ENCODE data around the gene LAYN. TPM values are rescaled to one million over a fixed set of nuclear protein-coding genes. Genes with fewer than 3 reads are reported as not detected.

The LAYN gene
- total RNA-seq, 1 experiment from 2014 or later: 13.3 TPM

DNA sequence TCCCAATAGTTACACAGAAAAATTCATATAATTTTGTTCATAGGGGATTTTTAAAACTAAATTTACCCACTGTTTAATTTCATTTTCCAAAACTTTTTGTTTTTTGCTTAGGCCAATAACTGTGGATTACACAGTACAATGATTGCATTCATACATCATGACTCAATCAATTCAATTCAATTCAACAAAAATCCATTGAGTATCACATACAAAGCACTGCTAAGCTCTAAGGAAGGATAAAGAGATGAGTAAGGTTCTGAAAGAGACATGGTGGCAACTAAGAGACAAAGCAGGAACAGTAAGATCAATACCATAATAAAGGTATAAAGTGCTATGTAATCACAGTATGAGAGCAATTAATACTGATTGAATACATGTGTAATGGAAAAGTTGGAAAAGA lies 9.4 kb upstream of the LAYN start:
- DNase-seq (ENCODE audit: low read depth): peak; percentile 37

- peak; percentile 92 for DNase-seq (ENCODE audit: low read depth)
Observed at GRCh38 chr11:111531687-111532364, 8.7 kb upstream of the LAYN start.

DNA sequence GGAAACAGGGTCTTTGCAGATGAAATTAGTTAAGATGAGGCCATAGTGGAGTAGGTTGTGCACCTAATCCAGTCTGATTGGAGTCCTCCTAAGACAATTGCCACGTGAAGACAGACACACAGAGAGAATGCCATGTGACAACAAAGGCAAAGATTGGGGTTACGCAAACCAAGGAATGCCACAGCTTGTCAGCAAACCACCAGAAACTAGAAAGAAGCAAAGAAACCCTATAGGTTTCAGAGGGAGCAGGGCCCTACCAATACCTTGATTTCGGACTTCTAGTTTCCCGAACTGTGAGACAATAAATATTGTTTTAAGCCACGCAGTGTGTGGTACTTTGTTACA lies 8.2 kb upstream of the LAYN start:
- DNase-seq (ENCODE audit: low read depth): peak; percentile 22

GRCh38 chr11:111535281-111535680 lies 5.2 kb upstream of the LAYN start:
- no peak for DNase-seq (ENCODE audit: low read depth)

DNA sequence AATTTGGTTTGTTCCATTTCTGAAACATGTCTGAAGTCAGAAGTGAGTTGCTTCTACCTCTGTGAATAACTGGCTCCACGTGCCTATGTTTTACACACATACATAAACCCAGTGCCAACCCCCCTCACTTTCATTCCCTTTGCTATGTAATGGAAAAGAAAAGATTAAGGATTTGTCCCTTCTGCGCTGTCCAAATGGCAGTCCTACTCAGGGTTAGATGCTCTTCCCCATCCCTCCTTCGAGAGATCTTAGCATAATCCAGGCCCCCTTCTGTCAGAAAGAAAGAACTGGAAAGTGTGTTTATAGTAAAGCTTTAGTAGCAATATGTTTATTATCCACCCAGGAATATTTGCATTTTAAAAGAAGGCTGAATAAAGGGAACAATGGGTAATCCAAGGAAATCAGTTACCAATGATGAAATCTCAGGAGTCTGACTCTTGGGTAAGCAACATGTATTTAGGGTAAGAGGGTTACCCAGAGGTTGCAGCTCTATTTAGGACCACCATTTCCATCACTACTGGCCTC lies 3.1 kb upstream of the LAYN start:
- DNase-seq (ENCODE audit: low read depth): no peak

DNA sequence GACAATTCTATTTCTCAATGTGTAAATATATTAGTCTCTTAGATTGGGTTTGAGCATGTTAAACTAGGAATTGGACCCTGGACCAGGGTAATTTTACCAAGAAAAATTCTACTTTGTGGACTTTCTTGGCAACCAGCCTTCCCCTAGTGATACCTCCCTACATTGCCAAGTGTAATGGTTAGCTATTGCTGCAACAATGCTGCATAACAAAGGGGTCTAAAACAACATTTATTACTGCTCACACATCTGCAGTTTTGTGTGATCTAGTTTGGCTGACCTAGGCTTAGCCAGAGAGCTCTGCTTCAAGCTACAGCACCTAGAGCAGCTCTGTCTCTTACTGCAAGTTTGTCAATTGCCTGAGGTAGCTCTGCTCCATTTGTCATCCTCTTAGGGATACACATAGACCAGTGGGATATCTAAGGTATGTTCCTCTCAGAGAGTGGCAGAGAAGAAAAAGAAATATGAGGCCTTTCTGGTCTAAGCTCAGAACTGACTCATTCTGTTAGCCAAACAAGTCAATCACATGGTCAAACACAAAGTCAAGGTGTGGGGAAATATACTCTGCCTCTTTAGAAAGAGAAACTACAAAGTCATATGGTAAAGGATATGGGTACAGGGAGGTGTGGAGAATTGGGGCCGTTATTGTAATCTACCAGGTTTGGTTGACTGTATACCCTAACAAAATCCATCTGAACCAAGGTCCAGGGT lies 2.0 kb upstream of the LAYN start:
- no peak for DNase-seq (ENCODE audit: low read depth)

DNA sequence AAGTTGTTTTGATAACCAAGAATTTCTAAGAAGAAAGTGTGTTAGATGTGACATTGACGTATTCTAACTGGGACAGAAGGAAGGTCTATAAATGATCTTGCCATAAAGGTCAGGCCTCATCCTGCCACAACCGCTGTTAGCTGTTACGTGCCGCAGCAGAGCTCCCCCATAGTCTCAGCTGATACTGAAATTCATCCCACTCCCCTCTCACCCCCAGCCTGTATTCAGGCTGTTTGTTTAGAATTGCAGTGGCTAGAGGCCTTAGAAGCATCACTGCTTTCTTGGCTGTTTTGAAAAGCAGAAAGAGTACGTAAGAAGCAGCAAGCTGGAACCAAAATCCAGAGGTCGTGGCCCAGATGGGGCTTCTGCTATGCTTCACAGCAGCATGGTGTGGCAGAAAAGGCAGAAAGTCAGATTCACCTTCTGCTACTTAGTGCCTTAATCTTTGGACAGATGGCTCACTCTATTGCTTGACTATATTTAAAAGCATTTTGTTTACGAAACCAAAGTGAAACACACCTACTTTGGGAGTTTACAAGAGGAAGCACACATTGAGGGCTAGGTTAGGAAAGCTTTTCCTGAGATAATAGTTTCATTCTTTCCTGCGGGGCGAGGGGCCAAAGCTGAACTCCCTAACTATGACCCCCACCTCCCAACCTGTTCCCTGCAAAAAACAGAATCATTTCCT lies 950 bp upstream of the LAYN start:
- DNase-seq (ENCODE audit: low read depth): no peak

DNA sequence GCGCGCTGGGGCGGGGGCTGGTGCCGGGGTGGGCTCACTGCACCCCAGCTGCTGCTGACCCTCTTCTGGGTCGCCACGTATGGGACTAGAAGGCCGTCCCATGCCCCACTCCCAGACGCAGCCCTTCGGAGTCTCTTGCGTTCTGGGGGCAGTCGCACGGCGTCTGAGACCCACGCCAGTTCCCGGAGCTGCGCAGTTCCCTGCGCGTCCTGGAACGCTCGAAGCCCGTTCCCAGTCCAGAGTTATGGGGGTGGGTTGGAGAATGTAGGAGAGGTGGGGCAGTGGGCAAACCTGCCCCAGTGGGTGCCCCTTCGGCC lies 375 bp downstream of the LAYN start:
- no peak for DNase-seq (ENCODE audit: low read depth)

DNA sequence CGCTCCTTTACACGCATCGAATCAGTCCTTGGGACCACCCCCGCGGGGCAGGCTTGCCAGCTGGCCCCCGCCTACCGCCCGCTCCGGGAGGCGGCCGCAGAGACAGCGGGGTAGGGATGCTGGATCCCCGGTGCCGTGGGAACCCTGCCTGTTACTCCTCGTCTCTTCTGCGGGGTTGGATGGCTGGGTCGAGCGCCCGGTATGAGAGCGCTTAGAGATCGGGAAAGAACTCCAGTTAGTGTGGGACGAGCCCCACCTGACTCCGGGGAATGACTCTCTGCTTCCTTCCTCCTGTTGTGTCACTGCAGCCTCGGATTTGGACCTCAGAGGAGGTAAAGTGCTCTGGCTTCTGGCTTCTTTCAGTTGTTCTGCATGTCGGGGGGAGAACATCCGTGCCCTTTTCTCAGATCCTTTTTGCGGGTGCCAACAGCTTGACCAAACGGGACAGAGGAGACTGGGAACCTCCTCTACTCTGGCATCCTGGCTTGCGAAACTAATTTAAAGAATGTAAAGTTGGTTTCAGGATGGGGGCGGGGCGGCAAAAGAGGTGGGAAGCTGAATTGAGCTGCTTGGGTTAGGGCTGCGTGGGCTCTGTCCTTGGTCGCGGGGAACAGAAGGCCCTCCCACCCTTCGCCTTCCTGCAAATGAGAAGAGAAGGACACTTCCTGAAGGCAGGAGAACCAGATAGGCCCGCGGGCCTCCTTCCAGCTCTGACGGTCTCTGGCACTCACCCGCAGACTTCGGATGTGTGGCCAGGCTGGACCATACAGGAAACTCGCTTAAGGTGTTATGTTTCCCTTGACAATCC lies 938 bp downstream of the LAYN start:
- DNase-seq (ENCODE audit: low read depth): no peak

- no peak for DNase-seq (ENCODE audit: low read depth)
Observed at GRCh38 chr11:111542606-111543275, 2.2 kb downstream of the LAYN start.

GRCh38 chr11:111548525-111548924 lies 8.0 kb downstream of the LAYN start:
- DNase-seq (ENCODE audit: low read depth): no peak

- DNase-seq (ENCODE audit: low read depth): no peak
Observed at GRCh38 chr11:111549196-111549868, 8.8 kb downstream of the LAYN start.

DNA sequence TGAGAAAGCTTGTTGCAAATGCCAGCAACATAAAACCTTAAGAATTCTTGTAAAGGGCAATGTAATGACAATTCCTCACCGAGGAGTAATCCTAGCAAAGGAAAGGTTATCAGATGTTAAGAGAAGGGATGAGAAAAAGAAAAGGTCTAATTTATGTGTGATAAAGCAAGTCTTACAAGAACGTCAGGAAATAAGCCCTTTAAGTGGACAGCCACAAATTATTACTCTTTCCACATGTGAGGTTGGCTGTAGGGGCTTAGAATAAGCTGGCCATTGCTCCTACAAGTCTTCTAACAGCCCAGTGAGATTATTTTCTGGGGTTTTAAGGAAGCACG lies 9.3 kb downstream of the LAYN start:
- no peak for DNase-seq (ENCODE audit: low read depth)

DNA sequence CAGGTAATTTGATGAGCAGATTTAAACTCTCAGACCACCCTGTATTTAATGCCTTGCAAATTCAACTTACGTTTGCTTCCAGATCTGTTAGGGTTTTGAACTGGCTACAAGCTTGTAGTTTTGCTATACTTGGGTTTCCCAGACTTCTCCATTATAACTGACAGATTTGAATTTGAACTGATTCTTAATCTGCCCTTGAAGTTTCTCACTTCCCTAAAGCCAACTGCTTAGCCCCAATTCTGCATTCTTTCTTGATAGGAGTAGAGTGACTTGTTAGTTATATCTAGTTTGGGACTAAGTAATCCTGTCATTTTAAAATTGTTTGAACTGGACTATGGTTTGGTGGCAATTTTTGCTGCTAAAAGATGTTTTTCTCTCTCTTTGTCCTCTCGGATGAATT lies 9.7 kb downstream of the LAYN start:
- no peak for DNase-seq (ENCODE audit: low read depth)

- no peak for DNase-seq (ENCODE audit: low read depth)
Observed at GRCh38 chr11:111554532-111554931, 14.0 kb downstream of the LAYN start.

DNA sequence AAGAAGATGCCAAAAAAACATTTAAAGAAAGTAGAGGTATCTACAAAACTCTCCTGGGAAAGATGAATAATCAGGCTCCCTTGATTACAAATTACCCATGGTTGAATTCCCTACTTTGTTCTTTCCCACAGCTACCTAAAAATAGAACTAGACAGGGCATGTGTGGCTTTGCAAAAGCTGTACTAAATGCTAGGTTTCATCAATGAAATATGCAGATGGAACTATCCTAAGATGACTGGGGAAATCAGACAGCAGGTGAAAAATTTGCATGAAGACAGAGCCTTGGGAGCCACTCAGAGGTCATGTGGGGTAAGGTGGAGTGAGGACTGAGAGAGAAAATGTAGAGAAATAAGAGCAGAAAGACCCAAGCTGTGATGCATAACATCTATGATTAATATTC lies 14.7 kb downstream of the LAYN start:
- DNase-seq (ENCODE audit: low read depth): peak; percentile 73

- DNase-seq (ENCODE audit: low read depth): peak; percentile 92
Observed at GRCh38 chr11:111557425-111558111, 17.0 kb downstream of the LAYN start.

- no peak for DNase-seq (ENCODE audit: low read depth)
Observed at GRCh38 chr11:111559800-111560464, 19.4 kb downstream of the LAYN start.

DNA sequence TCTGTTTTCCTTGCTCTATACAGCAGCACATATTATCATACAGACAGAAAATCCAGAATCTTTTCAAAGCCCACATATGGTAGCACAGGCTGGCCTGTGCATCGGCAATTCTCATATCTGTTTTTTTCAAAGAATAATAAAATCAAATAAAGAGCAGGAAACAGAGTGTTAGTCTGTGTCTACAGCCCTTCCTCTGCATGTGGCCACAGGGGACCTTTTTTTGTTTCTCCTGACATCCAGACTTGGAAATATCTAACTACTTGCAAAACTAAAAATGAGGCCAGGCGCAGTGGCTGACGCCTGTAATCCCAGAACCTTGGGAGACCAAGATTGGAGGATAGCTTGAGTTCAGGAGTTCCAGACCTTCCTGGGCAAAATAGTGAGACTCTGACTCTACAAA lies 20.3 kb downstream of the LAYN start:
- DNase-seq (ENCODE audit: low read depth): no peak

- no peak for DNase-seq (ENCODE audit: low read depth)
Observed at GRCh38 chr11:111561306-111561705, 20.8 kb downstream of the LAYN start.

All from RPMI7951 (cell line).